Measurements from ENCODE around the gene PDP2. TPM values are rescaled to one million over a fixed set of nuclear protein-coding genes. Genes with fewer than 3 reads are reported as not detected.

Gene PDP2
- polyA plus RNA-seq, 1 donor from 2014 or later: 4.2 TPM

GRCh38 chr16:66891797-66892196, 11.5 kb downstream of the PDP2 start:
- H3K9me2 ChIP-seq (ENCODE audit: insufficient read depth, low read length): no peaks in the 10 kb centered on the region
- H3K27me3 ChIP-seq (ENCODE audit: insufficient read depth, low read depth, low read length): no peaks in the 10 kb centered on the region
- no peaks in the 10 kb centered on the region for H3K79me2 ChIP-seq (replicated peaks; ENCODE audit: insufficient read depth, low read length)

GRCh38 chr16:66894055-66894454, 13.7 kb downstream of the PDP2 start:
- Histone ChIP-seq H3K9me3 (ENCODE audit: low read length) (no peaks in the 10 kb centered on the region), H4K20me1 (ENCODE audit: insufficient read depth) (no peaks in the 10 kb centered on the region), H3K79me2 (replicated peaks; ENCODE audit: insufficient read depth, low read length) (no peaks in the 10 kb centered on the region), H2AFZ (ENCODE audit: low read depth, low read length) (no peak overlapping the region), H3K27ac (ENCODE audit: low read length) (no peak overlapping the region), H3K27me3 (ENCODE audit: insufficient read depth, low read depth, low read length) (no peaks in the 10 kb centered on the region), H3K36me3 (ENCODE audit: insufficient read depth, low read length) (no peaks in the 10 kb centered on the region), H3K9ac (ENCODE audit: low read length) (no peak overlapping the region), H3K4me2 (ENCODE audit: low read length) (no peak overlapping the region), H3F3A (ENCODE audit: insufficient read depth, low read length, poor library complexity, severe bottlenecking) (no peaks in the 10 kb centered on the region), H3K4me3 (ENCODE audit: low read length) (no peak overlapping the region), H3K9me2 (ENCODE audit: insufficient read depth, low read length) (no peaks in the 10 kb centered on the region)
- TF ChIP-seq EZH2 (IDR thresholded peaks at IDR 0.05; ENCODE audit: borderline replicate concordance, insufficient read depth, low read length, poor library complexity, severe bottlenecking): no peak

More at GRCh38 chr16:66891797-66892196, 11.5 kb downstream of the PDP2 start:
- Histone ChIP-seq H4K20me1 (ENCODE audit: insufficient read depth) (no peaks in the 10 kb centered on the region), H3K9ac (ENCODE audit: low read length) (no peak overlapping the region), H3K4me3 (ENCODE audit: low read length) (no peak overlapping the region), H3K9me3 (ENCODE audit: low read length) (no peaks in the 10 kb centered on the region), H3K27ac (ENCODE audit: low read length) (no peak overlapping the region), H3F3A (ENCODE audit: insufficient read depth, low read length, poor library complexity, severe bottlenecking) (no peaks in the 10 kb centered on the region), H3K4me2 (ENCODE audit: low read length) (no peak overlapping the region), H2AFZ (ENCODE audit: low read depth, low read length) (no peak overlapping the region), H3K36me3 (ENCODE audit: insufficient read depth, low read length) (no peaks in the 10 kb centered on the region)
- no peak for TF ChIP-seq MXI1 (conservative IDR thresholded peaks at IDR 0.05; ENCODE audit: poor library complexity, severe bottlenecking)
- TF ChIP-seq EZH2 (IDR thresholded peaks at IDR 0.05; ENCODE audit: borderline replicate concordance, insufficient read depth, low read length, poor library complexity, severe bottlenecking): no peak
- no peak for TF ChIP-seq RAD21 (conservative IDR thresholded peaks at IDR 0.05)
- TF ChIP-seq, protein P1, sequence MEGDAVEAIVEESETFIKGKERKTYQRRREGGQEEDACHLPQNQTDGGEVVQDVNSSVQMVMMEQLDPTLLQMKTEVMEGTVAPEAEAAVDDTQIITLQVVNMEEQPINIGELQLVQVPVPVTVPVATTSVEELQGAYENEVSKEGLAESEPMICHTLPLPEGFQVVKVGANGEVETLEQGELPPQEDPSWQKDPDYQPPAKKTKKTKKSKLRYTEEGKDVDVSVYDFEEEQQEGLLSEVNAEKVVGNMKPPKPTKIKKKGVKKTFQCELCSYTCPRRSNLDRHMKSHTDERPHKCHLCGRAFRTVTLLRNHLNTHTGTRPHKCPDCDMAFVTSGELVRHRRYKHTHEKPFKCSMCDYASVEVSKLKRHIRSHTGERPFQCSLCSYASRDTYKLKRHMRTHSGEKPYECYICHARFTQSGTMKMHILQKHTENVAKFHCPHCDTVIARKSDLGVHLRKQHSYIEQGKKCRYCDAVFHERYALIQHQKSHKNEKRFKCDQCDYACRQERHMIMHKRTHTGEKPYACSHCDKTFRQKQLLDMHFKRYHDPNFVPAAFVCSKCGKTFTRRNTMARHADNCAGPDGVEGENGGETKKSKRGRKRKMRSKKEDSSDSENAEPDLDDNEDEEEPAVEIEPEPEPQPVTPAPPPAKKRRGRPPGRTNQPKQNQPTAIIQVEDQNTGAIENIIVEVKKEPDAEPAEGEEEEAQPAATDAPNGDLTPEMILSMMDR (IDR thresholded peaks at IDR 0.05; ENCODE audit: poor library complexity, severe bottlenecking): no peak
- TF ChIP-seq POLR2AphosphoS5 (IDR thresholded peaks at IDR 0.05): no peak
- TF ChIP-seq EP300 (conservative IDR thresholded peaks at IDR 0.05; ENCODE audit: poor library complexity, severe bottlenecking): no peak
- no peak for TF ChIP-seq TAF1 (IDR thresholded peaks at IDR 0.05; ENCODE audit: low read depth)
- no peak for TF ChIP-seq SMC3 (conservative IDR thresholded peaks at IDR 0.05; ENCODE audit: poor library complexity)
- TF ChIP-seq REST (IDR thresholded peaks at IDR 0.05; ENCODE audit: borderline replicate concordance): no peak
